GM23338 (cell line): ENCODE measurements around the gene DUSP7. TPM values are rescaled to one million over a fixed set of nuclear protein-coding genes. Genes with fewer than 3 reads are reported as not detected.

Experiments
- ATAC-seq: fragments of 200-7000 bp; cut with Tn5 transposase; 3 replicates; pipeline ENCODE4 v1.9.1; 2020
- DNase-seq: peaks from one replicate; pipeline ENCODE4 v3.0.0-alpha.2; 2015; ENCODE audit warnings: low spot score
- H2AFZ ChIP-seq: fragments of 200-600 bp; sonication (generic); 2 replicates; pipeline ENCODE4 v1.8.0; 2016; ENCODE audit warnings: antibody characterized with exemption, mild to moderate bottlenecking, moderate library complexity
- H3F3A ChIP-seq: fragments of 200-600 bp; sonication (generic); replicated peaks from 2 replicates; pipeline ENCODE4 v1.8.0; 2017; ENCODE audit warnings: antibody characterized with exemption, mixed run types, low read depth
- H3K27ac ChIP-seq: fragments of 200-600 bp; sonication (generic); 2 replicates; pipeline ENCODE4 v1.6.1; 2016; ENCODE audit warnings: low read depth
- H3K27me3 ChIP-seq: fragments of 200-600 bp; sonication (generic); 2 replicates; pipeline ENCODE4 v1.8.0; 2016; ENCODE audit warnings: mild to moderate bottlenecking, mixed run types, moderate library complexity; ENCODE audit not compliant: insufficient read depth
- H3K36me3 ChIP-seq: fragments of 200-600 bp; sonication (generic); 2 replicates; pipeline ENCODE4 v1.8.0; 2016; ENCODE audit warnings: mild to moderate bottlenecking; ENCODE audit not compliant: insufficient read depth
- H3K4me1 ChIP-seq: fragments of 200-600 bp; sonication (generic); 2 replicates; pipeline ENCODE4 v1.8.0; 2016; ENCODE audit warnings: mild to moderate bottlenecking, moderate library complexity; ENCODE audit not compliant: insufficient read depth
- H3K4me2 ChIP-seq: fragments of 200-600 bp; sonication (generic); 2 replicates; pipeline ENCODE4 v1.7.1; 2017; ENCODE audit warnings: mixed run types
- H3K4me3 ChIP-seq: fragments of 200-600 bp; sonication (generic); 2 replicates; pipeline ENCODE4 v1.6.1; 2016; ENCODE audit warnings: mixed run types
- H3K79me2 ChIP-seq: fragments of 200-600 bp; sonication (generic); replicated peaks from 2 replicates; pipeline ENCODE4 v1.8.0; 2017; ENCODE audit warnings: mild to moderate bottlenecking; ENCODE audit not compliant: insufficient read depth
- H3K9me2 ChIP-seq: fragments of 200-600 bp; sonication (generic); 2 replicates; pipeline ENCODE4 v1.8.0; 2017; ENCODE audit not compliant: insufficient read depth
- H4K20me1 ChIP-seq: fragments of 200-600 bp; sonication (generic); replicated peaks from 2 replicates; pipeline ENCODE4 v1.8.0; 2017; ENCODE audit warnings: mild to moderate bottlenecking; ENCODE audit not compliant: insufficient read depth
- H3K27ac Mint-ChIP-seq: 2 replicates; pipeline ENCODE4 v1.8.0; 2020; ENCODE audit warnings: inconsistent platforms, mild to moderate bottlenecking, moderate library complexity, mixed read lengths
- H3K27me3 Mint-ChIP-seq: 3 replicates; pipeline ENCODE4 v1.8.0; 2022; ENCODE audit warnings: low read depth, mild to moderate bottlenecking, moderate library complexity, mixed read lengths, inconsistent platforms; ENCODE audit not compliant: insufficient read depth, poor library complexity
- H3K36me3 Mint-ChIP-seq: 3 replicates; pipeline ENCODE4 v1.8.0; 2021; ENCODE audit warnings: low read depth, mild to moderate bottlenecking, inconsistent platforms, moderate library complexity, mixed read lengths
- H3K4me1 Mint-ChIP-seq: 3 replicates; pipeline ENCODE4 v1.8.0; 2020; ENCODE audit warnings: mild to moderate bottlenecking, inconsistent platforms, mixed read lengths
- H3K4me3 Mint-ChIP-seq: 3 replicates; pipeline ENCODE4 v1.8.0; 2021; ENCODE audit warnings: moderate library complexity, mild to moderate bottlenecking, inconsistent platforms, mixed read lengths
- H3K9me3 Mint-ChIP-seq: 3 replicates; pipeline ENCODE4 v1.8.0; 2020; ENCODE audit warnings: moderate library complexity, mild to moderate bottlenecking, inconsistent platforms, mixed read lengths
- CREB1 ChIP-seq: fragments of 250-450 bp; sonication (Bioruptor Pico); IDR thresholded peaks from 2 replicates; pipeline ENCODE4 v1.5.0; 2020; ENCODE audit warnings: low read depth, mild to moderate bottlenecking, moderate library complexity
- CTCF ChIP-seq, 2 experiments: fragments of 200-600 bp in 1 of 2; sonication (generic) in 1 of 2; conservative IDR thresholded peaks; 2 replicates each; pipeline versions ENCODE4 v1.5.1 to v1.6.1; 2016 to 2017; ENCODE audit warnings: antibody characterized with exemption in 2 of 2, low read depth in 2 of 2, mild to moderate bottlenecking in 2 of 2, moderate library complexity in 1 of 2
- ETS1 ChIP-seq: IDR thresholded peaks from 2 replicates; pipeline ENCODE4 v1.6.1; 2016; ENCODE audit warnings: antibody characterized with exemption
- POLR2AphosphoS5 ChIP-seq: IDR thresholded peaks from 2 replicates; pipeline ENCODE4 v1.6.1; 2016; ENCODE audit warnings: antibody characterized with exemption, low read depth
- STAT1 ChIP-seq: IDR thresholded peaks from one replicate; pipeline ENCODE4 v1.6.1; 2016; ENCODE audit warnings: antibody characterized with exemption; ENCODE audit not compliant: unreplicated experiment
- ZNF462 ChIP-seq: fragments of 250-450 bp; sonication (Bioruptor Pico); IDR thresholded peaks from 2 replicates; pipeline ENCODE4 v1.5.0; 2020; ENCODE audit warnings: mild to moderate bottlenecking, moderate library complexity
- polyA plus RNA-seq: library from polyadenylated mRNA; unstranded; fragments of >200 nt; fragmentation: Nextera tagmentation; extraction: Ambion mirVana; gene quantifications from 2 replicates; pipeline ENCODE4 v1.2.1, GENCODE V29; 2016
- total RNA-seq: library from RNA; depleted of rRNA; stranded (reverse); fragments of >200 nt; shearing (Covaris generic); gene quantifications from 2 replicates; pipeline ENCODE4 v1.2.3, GENCODE V29; 2014

Gene DUSP7
- total and polyA plus RNA-seq, 2 experiments from 2014 or later = 5.6 to 14.7 TPM

- Histone ChIP-seq H3F3A (no peaks in the 10 kb centered on the region), H3K27me3 (no peaks in the 10 kb centered on the region), H3K9me2 (no peaks in the 10 kb centered on the region), H3K4me2 (no peak overlapping the region), H3K79me2 (no peaks in the 10 kb centered on the region), H2AFZ (no peak overlapping the region; the same call in 1 of the 2 replicates), H3K27ac (no peak overlapping the region), H3K4me1 (no peaks in the 10 kb centered on the region), H3K4me3 (no peak overlapping the region), H4K20me1 (no peaks in the 10 kb centered on the region), H3K36me3 (no peaks in the 10 kb centered on the region)
- Mint-ChIP-seq H3K4me3 (no peak overlapping the region), H3K36me3 (no peaks in the 10 kb centered on the region), H3K4me1 (peaks cover 2% of the 10 kb centered on the region), H3K27me3 (peaks cover 6% of the 10 kb centered on the region), H3K27ac (no peak overlapping the region), H3K9me3 (peaks cover 3% of the 10 kb centered on the region; the same call in 1 of the 3 replicates)
- DNase-seq (no peak), ATAC-seq (no peak)
- TF ChIP-seq ETS1 (no peak), STAT1 (no peak), ZNF462 (CRISPR knock-in tag) (no peak), POLR2AphosphoS5 (no peak)
These were observed 19.1 kb downstream of the DUSP7 start for GRCh38 chr3:52037291-52037690.

GRCh38 chr3:52036829-52037228 is 19.5 kb downstream of the DUSP7 start:
- H3K27ac Mint-ChIP-seq = no peak overlapping the region
- Histone ChIP-seq H3K4me2 (no peak overlapping the region), H4K20me1 (no peaks in the 10 kb centered on the region), H3K27ac (no peak overlapping the region), H3K27me3 (no peaks in the 10 kb centered on the region), H2AFZ (no peak overlapping the region; the same call in 1 of the 2 replicates), H3F3A (no peaks in the 10 kb centered on the region), H3K36me3 (no peaks in the 10 kb centered on the region), H3K4me3 (no peak overlapping the region), H3K4me1 (no peaks in the 10 kb centered on the region), H3K79me2 (no peaks in the 10 kb centered on the region), H3K9me2 (no peaks in the 10 kb centered on the region)
- peak; percentile 74 for DNase-seq
- TF ChIP-seq CTCF (conservative IDR thresholded peaks at IDR 0.05; ENCODE audit: low read depth in 2 of 2) (peak; percentile 30 to 67; a peak in 3 of 4 replicates), CREB1 (CRISPR knock-in tag) (no peak)
- H3K27me3 Mint-ChIP-seq = peaks cover 6% of the 10 kb centered on the region
- peaks cover 6% of the 10 kb centered on the region for H3K4me1 Mint-ChIP-seq
- no peak overlapping the region for H3K4me3 Mint-ChIP-seq
- H3K36me3 Mint-ChIP-seq = no peaks in the 10 kb centered on the region
- ATAC-seq = peak; percentile 86
- no peaks in the 10 kb centered on the region for H3K9me3 Mint-ChIP-seq
